SKM-1 (cell line): ENCODE measurements around the gene GOLGA6B.
"Not testable (repeated sequence)": the region's sequence is repeated elsewhere in the genome, so short reads cannot be mapped to it uniquely, and the experiment has no call there.

ENCODE experiments used
- DNase-seq: peaks from one replicate; lab custom pipeline; 2025; ENCODE audit not compliant: unreplicated experiment; lab: John Stamatoyannopoulos, UW

Gene GOLGA6B

GRCh38 chr15:72654397-72654796, at the start of gene GOLGA6B:
Gene GOLGA6B (plus strand): TSS chr15:72654697. CDS start chr15:72654738, 41 bp downstream.
- DNase-seq: not testable (repeated sequence)

- DNase-seq: no peak
Observed at GRCh38 chr15:72604794-72605193, 49.7 kb upstream of the GOLGA6B start.

GRCh38 chr15:72608084-72608483, 46.4 kb upstream of the GOLGA6B start:
- DNase-seq: not testable (repeated sequence)

GRCh38 chr15:72609862-72610261, 44.6 kb upstream of the GOLGA6B start:
- no peak for DNase-seq

- DNase-seq: not testable (repeated sequence)
Observed at GRCh38 chr15:72612324-72612723, 42.2 kb upstream of the GOLGA6B start.

GRCh38 chr15:72614810-72615532, 39.5 kb upstream of the GOLGA6B start:
- no peak for DNase-seq

GRCh38 chr15:72615533-72616233, 38.8 kb upstream of the GOLGA6B start:
- not testable (repeated sequence) for DNase-seq

- no peak for DNase-seq
Observed at GRCh38 chr15:72616491-72617210, 37.8 kb upstream of the GOLGA6B start.

- DNase-seq: not testable (repeated sequence)
Observed at GRCh38 chr15:72623854-72624253, 30.6 kb upstream of the GOLGA6B start.

GRCh38 chr15:72626153-72626552, 28.3 kb upstream of the GOLGA6B start:
- not testable (repeated sequence) for DNase-seq

- DNase-seq: not testable (repeated sequence)
Observed at GRCh38 chr15:72628249-72629067, 26.0 kb upstream of the GOLGA6B start.

- DNase-seq: not testable (repeated sequence)
Observed at GRCh38 chr15:72629068-72629570, 25.4 kb upstream of the GOLGA6B start.

GRCh38 chr15:72636519-72637282, 17.8 kb upstream of the GOLGA6B start:
- DNase-seq: not testable (repeated sequence)

GRCh38 chr15:72639759-72640483, 14.6 kb upstream of the GOLGA6B start:
- DNase-seq: not testable (repeated sequence)

GRCh38 chr15:72642271-72642670, 12.2 kb upstream of the GOLGA6B start:
- not testable (repeated sequence) for DNase-seq

GRCh38 chr15:72648631-72649253, 5.8 kb upstream of the GOLGA6B start:
- DNase-seq: not testable (repeated sequence)

- not testable (repeated sequence) for DNase-seq
Observed at GRCh38 chr15:72656014-72656413, 1.5 kb downstream of the GOLGA6B start.

GRCh38 chr15:72661081-72661480, 6.6 kb downstream of the GOLGA6B start:
- DNase-seq: not testable (repeated sequence)

- DNase-seq: not testable (repeated sequence)
Observed at GRCh38 chr15:72663931-72664330, 9.4 kb downstream of the GOLGA6B start.
